Left colon (tissue), 2 donors: ENCODE results near the gene OR9Q1. TPM values are rescaled to one million over a fixed set of nuclear protein-coding genes. Genes with fewer than 3 reads are reported as not detected.

Experiments
- ATAC-seq: fragments of 200-7000 bp; cut with Tn5 transposase; one replicate; pipeline ENCODE4 v1.9.1; 2020; ENCODE audit warnings: mild to moderate bottlenecking, moderate library complexity
- DNase-seq, 2 donors: peaks; one replicate each; pipeline ENCODE4 v3.0.0-alpha.2; 2020
- intact Hi-C, 2 donors: fragments of 100-400 bp; cut with DNase I in 1 of 2; cut with micrococcal nuclease in 1 of 2; formaldehyde crosslinking; loops; one replicate each; pipeline versions ENCODE4 v1.11.2 to v1.14.0; 2022; cut with DNase I, micrococcal nuclease
- total RNA-seq, 2 donors: library from RNA; stranded (reverse); fragmentation: NEBNext Ultra II Directional; extraction: Animal tissue kit (Norgen Biotek cat#: 25700); gene quantifications; one replicate each; pipeline ENCODE4 v1.2.1, GENCODE V29; 2021
- donor health status: DM: no; HTN: no; CAD: no.
- donor health status: DM: yes; HTN: yes; CAD: no.

OR9Q1 gene
- total RNA-seq, 2 donors from 2014 or later, result not detected

DNA sequence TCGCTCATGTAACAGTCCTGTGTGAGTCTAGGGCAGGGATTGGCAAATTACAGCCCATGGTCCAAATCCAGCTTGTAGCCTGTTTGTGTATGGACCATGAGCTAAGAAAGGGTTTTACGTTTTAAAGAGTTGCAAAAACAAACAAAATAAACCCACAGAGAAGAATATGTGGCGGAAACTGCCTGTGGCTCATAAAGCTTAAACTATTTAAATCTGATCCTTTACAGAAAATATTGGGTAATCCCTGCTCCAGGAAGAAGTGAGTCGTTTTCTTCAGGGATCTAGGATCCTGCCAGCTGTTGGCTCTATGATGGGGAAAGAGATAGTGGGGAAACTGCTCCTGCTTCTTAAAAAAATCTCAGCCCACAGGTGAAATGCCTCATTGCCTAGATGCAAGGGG lies 3.7 kb downstream of the OR9Q1 start:
- DNase-seq (no peak), ATAC-seq (no peak)
- intact Hi-C loops, result no loop called here

GRCh38 chr11:58028687-58029411 lies 5.2 kb downstream of the OR9Q1 start:
- ATAC-seq (no peak), DNase-seq (no peak)
- intact Hi-C loops, result no loop called here

- DNase-seq (no peak), ATAC-seq (no peak)
- intact Hi-C loops, result no loop called here
Measured at GRCh38 chr11:58030653-58031052, 7.0 kb downstream of the OR9Q1 start, which contains the start of gene OR6Q1. Gene OR6Q1 (plus strand): TSS chr11:58030953. CDS start chr11:58030953, 0 bp downstream.

DNA sequence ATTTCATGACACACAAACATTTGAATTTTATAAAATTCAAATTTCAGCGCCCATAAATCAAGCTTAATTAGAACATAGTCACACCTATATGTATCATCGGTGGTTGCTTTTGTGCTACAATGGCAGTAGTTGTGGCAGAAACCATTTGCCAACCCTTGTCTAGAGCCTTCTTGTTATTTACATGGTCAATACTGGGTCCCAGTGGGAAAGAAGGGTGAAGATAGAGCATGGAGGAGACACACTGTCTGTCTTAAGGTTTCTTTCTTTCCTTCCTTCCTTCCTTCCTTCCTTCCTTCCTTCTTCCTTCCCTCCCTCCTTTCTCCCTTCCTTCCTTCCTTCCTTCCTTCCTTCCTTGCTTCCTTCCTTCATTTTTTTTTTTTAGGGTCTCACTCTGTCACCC lies 10.8 kb downstream of the OR9Q1 start:
- DNase-seq (no peak), ATAC-seq (no peak)
- intact Hi-C loops, result no loop called here

- intact Hi-C loops, result no loop called here
- ATAC-seq (no peak), DNase-seq (no peak)
Measured at GRCh38 chr11:58039589-58039988, 15.9 kb downstream of the OR9Q1 start.

DNA sequence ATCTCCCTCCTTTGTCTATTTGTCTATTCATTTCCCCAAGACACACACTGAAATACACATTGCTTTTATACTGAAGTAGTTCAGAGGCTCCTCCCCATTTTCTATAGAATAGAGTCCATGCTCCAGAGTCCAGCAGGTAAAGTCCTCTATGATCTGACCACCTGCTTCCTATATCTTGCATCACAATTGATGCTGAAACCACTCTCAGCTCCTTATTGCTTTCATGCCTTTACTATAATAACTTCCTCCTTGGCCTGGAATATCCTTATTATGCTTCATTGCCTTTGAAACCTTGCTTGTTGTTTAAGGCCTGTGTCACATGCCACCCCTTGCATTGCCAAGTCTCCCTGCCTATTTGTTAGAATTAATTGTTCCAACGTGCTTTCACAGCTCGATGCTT lies 19.7 kb downstream of the OR9Q1 start:
- ATAC-seq (peak; percentile 97), DNase-seq (no peak)
- intact Hi-C loops, result no loop called here

DNA sequence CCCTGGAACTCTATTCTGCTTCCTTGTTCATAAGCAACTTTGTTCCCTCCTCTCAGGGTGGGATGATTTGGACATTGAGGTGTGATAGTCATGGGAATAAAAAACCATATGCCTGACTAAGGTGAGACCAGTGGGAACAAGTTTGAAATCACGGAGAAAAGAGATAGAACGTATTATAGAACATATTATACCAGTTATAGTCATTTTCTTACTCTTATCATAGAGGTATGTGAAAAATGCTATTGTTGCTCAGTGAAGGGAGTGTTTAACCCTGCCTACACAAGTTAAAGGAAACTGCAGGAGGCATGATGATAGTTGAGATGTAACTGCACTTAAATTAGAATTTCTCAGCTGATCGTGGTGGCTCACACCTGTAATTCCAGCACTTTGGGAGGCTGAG lies 22.6 kb downstream of the OR9Q1 start:
- intact Hi-C loops, result no loop called here
- ATAC-seq, result no peak
- DNase-seq, result no peak

- ATAC-seq (no peak), DNase-seq (no peak)
- intact Hi-C loops, result no loop called here
Measured at GRCh38 chr11:58047818-58048217, 24.1 kb downstream of the OR9Q1 start.

DNA sequence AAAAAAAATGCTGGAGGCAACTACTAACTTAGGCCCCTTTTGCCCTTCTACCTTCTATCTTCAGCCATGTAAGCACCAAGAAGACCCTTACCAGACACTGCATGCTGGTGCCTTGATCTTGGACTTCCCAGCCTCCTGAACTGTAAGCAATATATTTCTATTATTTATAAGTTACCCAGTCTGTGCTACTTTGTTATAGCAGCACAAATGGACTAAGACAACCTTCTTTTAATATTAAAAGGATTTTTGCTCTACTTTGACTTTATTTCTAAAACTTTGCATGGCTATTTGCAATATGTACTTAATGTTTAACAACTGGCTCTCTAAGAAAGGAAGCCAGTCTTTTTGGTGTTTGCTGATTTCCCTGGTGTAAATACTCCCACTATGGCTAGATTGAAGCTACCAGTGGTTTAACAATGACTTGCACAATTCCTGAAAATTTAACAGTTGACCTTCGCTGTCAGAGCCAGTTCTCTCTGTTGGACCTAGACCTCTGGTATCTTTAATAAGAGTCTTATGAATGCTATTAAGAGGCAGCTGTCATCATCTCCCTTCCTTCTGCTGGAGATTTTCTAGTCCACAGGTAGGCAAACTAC lies 32.2 kb downstream of the OR9Q1 start:
- intact Hi-C loops, result no loop called here
- DNase-seq (no peak), ATAC-seq (no peak)

- DNase-seq, result no peak
- no peak for ATAC-seq
- intact Hi-C loops, result no loop called here
Measured at GRCh38 chr11:58057481-58057880, 33.8 kb downstream of the OR9Q1 start.

- intact Hi-C loops, result no loop called here
- DNase-seq, result peak; percentile 36 to 78
- peak; percentile 89 for ATAC-seq
Measured at GRCh38 chr11:58058276-58059006, 34.8 kb downstream of the OR9Q1 start.

GRCh38 chr11:58059007-58059350 lies 35.3 kb downstream of the OR9Q1 start:
- intact Hi-C loops, result no loop called here
- DNase-seq, result no peak
- ATAC-seq, result no peak

- no peak for DNase-seq
- intact Hi-C loops, result no loop called here
- no peak for ATAC-seq
Measured at GRCh38 chr11:58060535-58060934, 36.9 kb downstream of the OR9Q1 start.

GRCh38 chr11:58060939-58061672 lies 37.4 kb downstream of the OR9Q1 start:
- no peak for DNase-seq
- peak; percentile 49 for ATAC-seq
- intact Hi-C loops, result no loop called here

DNA sequence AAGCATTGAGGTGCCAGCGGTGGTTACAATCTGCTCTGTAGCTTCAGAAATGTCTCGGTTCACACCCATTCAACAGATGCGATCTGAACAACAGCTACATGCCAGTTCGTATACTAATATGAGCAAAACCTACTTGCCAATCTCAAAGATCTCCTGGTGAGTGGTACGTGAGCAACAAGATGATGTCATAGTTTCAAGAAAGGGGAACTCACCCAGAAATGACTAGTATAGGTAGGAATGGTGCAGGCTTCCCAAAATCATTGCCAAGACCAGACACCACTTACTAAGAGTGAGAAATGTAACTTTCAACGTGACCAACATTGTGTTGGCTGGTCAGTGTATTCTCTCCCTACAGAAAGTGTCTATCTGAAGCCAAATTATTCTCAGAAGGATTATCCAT lies 38.1 kb downstream of the OR9Q1 start:
- DNase-seq (no peak), ATAC-seq (no peak)
- intact Hi-C loops, result no loop called here

DNA sequence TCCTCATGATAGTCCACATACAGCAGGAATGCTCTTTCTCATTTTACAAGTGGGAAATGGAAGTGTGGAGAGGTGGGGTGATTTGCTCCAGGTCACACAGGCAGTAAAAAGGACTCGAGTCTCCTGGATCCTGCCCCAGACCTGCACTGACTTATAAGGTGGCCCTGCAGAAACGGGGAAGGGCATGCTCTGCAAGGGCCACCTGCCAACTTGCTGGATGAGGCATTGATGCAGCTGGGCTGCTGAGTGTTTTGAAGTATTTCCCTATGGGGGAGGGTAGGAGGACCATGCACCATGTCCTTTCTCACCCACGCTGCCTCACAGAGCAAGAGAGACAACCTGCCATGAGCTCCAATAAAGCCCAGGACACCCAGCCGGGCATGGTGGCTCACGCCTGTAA lies 44.0 kb downstream of the OR9Q1 start:
- DNase-seq, result no peak
- ATAC-seq, result no peak
- intact Hi-C loops, result no loop called here

- ATAC-seq (no peak), DNase-seq (no peak)
- intact Hi-C loops, result no loop called here
Measured at GRCh38 chr11:58068655-58069054, 45.0 kb downstream of the OR9Q1 start.

GRCh38 chr11:58070585-58070984 lies 46.9 kb downstream of the OR9Q1 start:
- ATAC-seq, result no peak
- DNase-seq, result no peak
- intact Hi-C loops, result no loop called here

GRCh38 chr11:58075781-58076180 lies 52.1 kb downstream of the OR9Q1 start:
- intact Hi-C loops, result no loop called here
- no peak for DNase-seq
- ATAC-seq, result no peak

- DNase-seq, result no peak
- intact Hi-C loops, result no loop called here
- ATAC-seq, result no peak
Measured at GRCh38 chr11:58086528-58086927, 62.8 kb downstream of the OR9Q1 start.
